GM21786 (cell line): ENCODE data around the gene MBD3L1.

Experiments used
- ATAC-seq: cut with Tn5 transposase; IDR thresholded peaks from one replicate; pipeline ENCODE4 v1.9.1; 2021; ENCODE audit not compliant: unreplicated experiment

Gene MBD3L1

DNA sequence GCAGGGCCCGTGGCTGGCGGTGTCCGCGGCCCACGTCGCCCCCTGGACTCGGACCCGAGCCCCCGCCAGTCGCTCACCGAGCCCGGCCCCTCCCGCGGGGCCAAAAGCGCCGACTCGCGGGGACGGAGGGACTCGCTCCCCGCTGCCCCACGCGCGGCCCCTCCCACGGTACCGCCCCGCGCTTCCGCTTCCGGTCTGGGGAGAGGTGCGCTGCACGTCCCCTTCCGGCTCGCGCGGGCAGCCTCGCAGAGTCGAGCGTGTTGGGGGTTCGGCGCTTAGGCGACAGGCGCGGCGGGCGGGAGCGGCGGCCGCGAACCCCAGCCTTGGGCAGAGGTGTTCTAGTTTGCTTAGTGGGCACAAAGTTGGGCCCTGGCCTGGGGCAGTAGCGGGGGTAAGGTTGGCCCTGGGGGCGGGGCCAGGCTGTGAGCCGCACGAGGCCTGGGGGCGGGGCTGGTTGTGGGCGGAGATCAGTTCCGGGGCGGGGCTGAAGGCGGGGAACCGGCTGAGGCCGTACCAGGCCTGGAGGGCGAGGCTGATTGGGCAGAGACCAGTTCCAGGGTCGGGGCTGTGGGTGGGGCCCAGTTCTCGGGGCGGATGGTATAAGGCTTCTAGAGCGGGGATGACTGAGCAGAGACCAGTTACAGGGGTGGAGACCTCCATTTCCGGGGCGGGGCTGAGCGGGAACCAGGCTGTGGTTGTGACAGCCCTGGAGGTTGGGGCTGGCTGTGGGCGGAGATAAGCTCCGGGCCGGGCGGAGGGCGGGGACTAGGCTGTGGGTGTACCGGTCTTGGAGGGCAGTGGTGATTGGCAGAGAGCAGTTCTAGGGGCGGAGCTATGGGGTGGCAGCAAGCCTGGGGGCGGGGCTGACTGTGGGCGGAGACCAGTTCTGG, at the start of gene MBD3L1, which contains the start of gene ZNF558:
MBD3L1 (plus strand) TSS at position 246 of the 890 bp plus-strand sequence. CDS start 10,302 bp downstream, outside the sequence.
ZNF558 (minus strand) TSS at position 173 of the 890 bp plus-strand sequence. CDS start 9,645 bp downstream, outside the sequence.
- ATAC-seq, result peak; percentile 83

GRCh38 chr19:8794823-8795222, 37.4 kb upstream of the MBD3L1 start:
- ATAC-seq, result no peak

DNA sequence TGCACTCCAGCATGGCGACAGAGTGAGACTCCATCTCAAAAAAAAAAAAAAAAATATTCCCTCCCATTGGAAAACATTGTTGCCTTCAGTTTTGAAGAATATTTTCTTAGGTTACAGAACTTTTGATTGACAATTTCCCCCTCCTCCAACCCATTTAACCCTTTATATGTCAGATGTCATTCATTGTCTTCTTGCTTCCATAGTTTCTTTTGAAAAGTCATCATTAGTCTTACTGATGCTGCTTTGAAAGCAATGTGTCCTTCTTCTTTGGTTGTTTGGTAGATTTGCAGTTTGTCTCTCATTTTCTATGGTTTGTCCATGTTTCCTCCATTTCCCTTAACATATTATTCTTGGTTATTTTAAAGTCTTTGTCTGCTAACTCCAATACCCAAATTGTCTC, 25.5 kb upstream of the MBD3L1 start:
- no peak for ATAC-seq

DNA sequence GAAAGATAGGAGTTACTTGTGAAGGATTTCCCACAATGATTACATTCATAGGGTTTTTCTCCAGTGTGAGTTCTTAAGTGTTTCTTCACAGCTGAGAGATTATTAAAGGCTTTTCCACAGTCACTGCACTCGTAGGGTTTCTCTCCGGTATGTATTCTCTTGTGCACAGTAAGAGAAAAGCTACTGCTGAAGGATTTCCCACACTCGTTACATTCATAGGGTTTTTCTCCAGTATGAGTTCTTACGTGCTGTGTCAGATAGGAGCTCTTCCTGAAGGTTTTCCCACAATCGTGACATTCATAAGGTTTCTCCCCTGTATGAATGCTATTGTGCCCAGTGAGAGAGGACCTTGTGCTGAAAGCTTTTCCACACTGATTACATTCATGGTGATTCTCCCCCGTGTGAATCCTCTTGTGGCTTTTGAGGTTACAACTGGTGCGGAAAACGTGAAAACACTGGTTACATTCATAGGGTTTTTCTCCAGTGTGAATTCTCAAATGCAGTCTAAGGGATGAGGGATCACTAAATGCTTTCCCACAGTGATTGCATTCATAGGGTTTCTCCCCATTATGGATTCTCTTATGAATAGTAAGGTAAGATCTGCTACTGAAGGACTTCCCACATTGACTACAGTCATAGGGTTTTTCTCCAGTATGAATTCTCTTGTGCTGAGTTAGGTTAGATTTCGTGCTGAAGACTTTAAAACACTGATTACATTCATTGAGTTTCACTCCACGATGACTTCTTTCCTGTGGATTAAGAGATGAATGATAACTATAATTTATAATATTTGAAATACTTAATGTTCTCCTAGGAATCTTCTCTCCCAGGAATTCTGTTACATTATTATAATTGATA, 20.6 kb upstream of the MBD3L1 start:
- no peak for ATAC-seq

- no peak for ATAC-seq
Observed at GRCh38 chr19:8814176-8814575, 18.0 kb upstream of the MBD3L1 start.

DNA sequence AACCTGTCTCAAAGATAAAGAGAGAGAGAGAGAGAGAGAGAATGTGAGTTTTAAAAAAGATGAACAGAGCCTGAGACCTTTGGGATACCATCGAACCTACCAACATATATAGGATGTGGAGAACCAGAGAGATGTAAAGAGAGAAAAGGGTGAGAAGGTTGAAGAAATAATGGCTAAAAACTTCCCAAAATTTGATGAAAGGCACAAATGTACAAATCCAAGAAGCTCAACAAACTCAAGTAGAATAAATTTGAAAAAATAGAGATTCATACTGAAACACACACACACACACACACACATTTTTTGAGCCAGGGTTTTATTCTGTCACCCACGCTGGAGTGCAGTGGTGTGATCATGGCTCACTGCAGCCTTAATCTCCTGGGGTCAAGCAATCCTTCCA, 16.4 kb upstream of the MBD3L1 start:
- no peak for ATAC-seq

- no peak for ATAC-seq
Observed at GRCh38 chr19:8820234-8820633, 11.9 kb upstream of the MBD3L1 start.

DNA sequence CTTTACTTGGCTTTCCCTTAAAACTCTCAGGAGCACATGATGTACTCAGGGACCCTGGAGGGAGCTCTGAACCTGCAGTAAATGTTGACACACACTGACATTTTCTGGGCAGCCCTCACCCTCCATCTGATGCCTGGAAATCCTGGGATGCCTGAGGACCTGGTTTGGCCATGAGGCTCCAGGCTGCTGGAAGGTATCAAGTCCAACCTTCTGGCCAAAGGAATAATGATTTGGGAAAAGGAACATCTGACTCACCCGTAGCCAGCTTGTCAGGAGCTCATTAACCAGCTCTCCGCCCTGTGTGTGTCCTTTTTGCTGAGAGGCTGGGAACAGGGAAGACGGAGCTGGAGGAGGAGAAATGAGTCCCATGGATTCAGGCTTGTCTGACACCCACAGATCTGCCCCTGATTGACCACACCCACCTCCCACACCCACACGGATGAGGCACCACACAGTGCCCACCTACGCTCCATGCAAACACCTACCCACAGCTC, 10.4 kb upstream of the MBD3L1 start:
- ATAC-seq, result no peak

- ATAC-seq, result no peak
Observed at GRCh38 chr19:8826371-8826770, 5.8 kb upstream of the MBD3L1 start.

DNA sequence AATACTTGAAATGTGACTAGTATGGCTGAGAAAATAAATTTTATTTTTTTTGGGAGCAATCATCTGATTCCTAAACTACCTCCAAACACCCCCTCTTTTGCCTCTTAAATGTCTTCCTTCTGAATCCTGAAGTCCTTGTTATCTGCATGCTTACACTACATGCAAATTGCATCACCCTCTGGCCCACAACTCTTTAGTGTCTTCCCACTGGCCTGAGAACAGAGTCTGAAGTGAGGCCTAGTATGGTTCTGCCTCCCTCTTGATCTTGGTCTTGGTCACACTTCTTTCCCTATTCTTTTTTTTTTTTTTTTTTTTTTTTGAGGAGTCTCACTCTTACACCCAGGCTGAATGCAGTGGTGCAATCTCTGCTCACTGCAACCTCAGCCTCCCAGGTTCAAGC, 4.9 kb upstream of the MBD3L1 start:
- ATAC-seq, result no peak

GRCh38 chr19:8831373-8831772, 804 bp upstream of the MBD3L1 start:
- ATAC-seq, result no peak

- peak; percentile 5 for ATAC-seq
Observed at GRCh38 chr19:8831832-8832131, 395 bp upstream of the MBD3L1 start.

DNA sequence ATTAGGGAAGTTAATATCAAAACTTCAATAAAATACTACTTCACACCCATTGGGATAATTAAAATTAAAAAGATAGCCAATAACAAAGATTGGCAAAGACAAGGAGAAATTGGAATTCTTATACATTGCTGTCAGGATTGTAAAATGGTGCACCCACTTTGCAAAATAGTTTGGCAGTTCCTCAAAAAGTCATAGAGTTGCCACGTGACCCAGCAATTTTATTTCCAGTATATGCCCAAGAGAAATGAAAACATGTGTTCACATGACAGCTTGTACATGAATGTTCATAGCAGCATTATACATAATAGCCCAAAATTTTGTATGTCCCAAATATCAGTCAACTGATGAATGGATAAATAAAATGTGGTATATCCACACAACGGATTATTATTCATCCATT, 3.3 kb downstream of the MBD3L1 start:
- ATAC-seq, result no peak

GRCh38 chr19:8835877-8836276, 3.7 kb downstream of the MBD3L1 start:
- ATAC-seq, result no peak

GRCh38 chr19:8840708-8841107, 8.5 kb downstream of the MBD3L1 start:
- ATAC-seq, result no peak

- no peak for ATAC-seq
Observed at GRCh38 chr19:8846819-8847218, 14.6 kb downstream of the MBD3L1 start.

GRCh38 chr19:8849232-8849631, 17.1 kb downstream of the MBD3L1 start:
- no peak for ATAC-seq

GRCh38 chr19:8850488-8850887, 18.3 kb downstream of the MBD3L1 start:
- ATAC-seq, result no peak

DNA sequence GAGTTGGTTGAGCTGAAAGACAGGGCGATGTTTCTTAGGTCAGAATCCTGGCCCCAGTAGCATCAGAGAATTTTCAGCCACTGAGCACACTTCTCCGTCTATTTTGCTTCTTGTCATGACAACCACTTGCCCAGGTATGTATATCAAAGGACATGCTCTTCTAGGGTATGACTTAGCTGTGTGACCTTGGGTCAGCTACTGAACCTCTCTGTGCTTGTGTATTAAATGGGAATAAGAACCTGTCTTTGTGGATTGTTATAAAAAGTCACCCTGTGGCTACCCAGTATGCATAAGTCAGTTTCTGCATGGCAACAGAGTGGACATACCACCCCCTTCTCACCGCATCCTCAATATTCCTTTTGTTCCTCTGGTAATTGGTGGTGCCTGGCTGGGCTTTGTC, 26.1 kb downstream of the MBD3L1 start:
- no peak for ATAC-seq

- no peak for ATAC-seq
Observed at GRCh38 chr19:8866344-8866743, 34.2 kb downstream of the MBD3L1 start.

DNA sequence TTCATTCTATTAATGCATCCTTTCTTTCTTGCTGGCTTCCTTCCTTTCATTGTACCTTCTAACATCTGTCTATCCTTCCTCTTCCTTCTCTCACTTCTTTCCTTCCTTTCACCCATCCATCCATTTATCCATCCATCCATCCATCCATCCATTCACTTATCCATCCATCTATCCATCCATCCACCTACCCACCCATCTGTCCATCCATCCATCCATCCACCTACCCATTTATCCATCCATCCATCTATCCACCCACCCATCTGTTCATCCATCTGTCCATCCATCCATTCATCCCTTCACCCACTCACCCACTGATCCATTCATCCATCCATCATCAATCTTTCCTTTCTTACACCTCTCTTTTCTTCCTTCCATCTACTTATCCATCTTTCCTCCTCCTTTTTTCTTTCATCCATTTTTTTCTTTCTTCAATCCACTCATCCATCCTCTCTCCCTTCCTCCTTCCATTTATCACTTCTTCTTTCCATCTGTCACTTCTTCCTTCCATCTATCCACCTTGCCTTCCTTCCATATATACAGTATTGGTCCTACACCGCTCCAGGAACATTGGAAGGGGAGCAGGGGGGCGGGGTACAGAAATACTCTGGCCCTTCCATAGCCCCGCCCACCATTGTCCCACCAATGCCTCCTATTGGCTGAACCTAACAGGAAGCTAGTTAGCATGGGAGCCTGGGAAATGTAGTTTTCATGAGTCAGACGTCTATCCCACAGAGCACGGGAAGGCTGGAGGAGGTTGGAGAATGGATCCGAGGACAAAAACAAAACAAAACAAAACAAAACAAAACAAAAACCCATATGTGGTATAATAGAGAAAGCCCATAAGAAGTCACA, 45.9 kb downstream of the MBD3L1 start:
- no peak for ATAC-seq
